ENCODE measurements around the gene SMIM38.

DNA sequence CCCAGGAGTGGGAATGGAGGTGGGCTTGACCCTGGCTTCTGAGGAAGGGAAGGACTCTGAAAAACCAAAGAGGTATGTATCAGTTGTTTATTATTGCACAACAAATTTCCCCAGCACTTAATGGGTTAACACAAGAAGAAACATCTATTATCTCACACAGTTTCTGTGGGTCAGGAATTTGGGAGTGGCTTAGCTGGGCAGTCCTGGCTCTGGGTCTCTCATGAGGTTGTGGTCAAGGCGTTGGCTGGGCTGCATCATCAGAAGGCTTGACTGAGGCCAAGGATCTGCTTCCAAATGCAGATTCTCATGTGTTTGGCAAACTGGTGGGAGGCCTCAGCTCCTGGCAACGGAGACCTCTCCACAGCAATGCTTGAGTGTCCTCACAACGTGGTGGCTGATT is 17.5 kb upstream of the SMIM38 start:
- TF ChIP-seq POLR2A (IDR thresholded peaks at IDR 0.05) = no peak
- TF ChIP-seq, protein P1, sequence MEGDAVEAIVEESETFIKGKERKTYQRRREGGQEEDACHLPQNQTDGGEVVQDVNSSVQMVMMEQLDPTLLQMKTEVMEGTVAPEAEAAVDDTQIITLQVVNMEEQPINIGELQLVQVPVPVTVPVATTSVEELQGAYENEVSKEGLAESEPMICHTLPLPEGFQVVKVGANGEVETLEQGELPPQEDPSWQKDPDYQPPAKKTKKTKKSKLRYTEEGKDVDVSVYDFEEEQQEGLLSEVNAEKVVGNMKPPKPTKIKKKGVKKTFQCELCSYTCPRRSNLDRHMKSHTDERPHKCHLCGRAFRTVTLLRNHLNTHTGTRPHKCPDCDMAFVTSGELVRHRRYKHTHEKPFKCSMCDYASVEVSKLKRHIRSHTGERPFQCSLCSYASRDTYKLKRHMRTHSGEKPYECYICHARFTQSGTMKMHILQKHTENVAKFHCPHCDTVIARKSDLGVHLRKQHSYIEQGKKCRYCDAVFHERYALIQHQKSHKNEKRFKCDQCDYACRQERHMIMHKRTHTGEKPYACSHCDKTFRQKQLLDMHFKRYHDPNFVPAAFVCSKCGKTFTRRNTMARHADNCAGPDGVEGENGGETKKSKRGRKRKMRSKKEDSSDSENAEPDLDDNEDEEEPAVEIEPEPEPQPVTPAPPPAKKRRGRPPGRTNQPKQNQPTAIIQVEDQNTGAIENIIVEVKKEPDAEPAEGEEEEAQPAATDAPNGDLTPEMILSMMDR (IDR thresholded peaks at IDR 0.05) = no peak
- TF ChIP-seq EP300 (IDR thresholded peaks at IDR 0.05; ENCODE audit: low read depth) = no peak
- no peak for TF ChIP-seq POLR2AphosphoS5 (IDR thresholded peaks at IDR 0.05)
